Prostate gland (tissue), 2 donors: Measurements from ENCODE around the gene PTPRM.

ENCODE experiments used
- POLR2A ChIP-seq: fragments of 450-650 bp; IDR thresholded peaks from one replicate; pipeline ENCODE4 v1.6.1; 2016; ENCODE audit warnings: antibody characterized with exemption, mild to moderate bottlenecking
- TF ChIP-seq, protein P1 (sequence below), 4 experiments: fragments of 200-600 bp in 2 of 4; fragments of 450-650 bp in 2 of 4; sonication (generic) in 2 of 4; IDR thresholded peaks; 1 replicate in 3 of 4; 2 replicates in 1 of 4; pipeline ENCODE4 v1.5.1; 2016 to 2019; ENCODE audit warnings: antibody characterized with exemption in 4 of 4, mild to moderate bottlenecking in 2 of 4, moderate library complexity in 2 of 4

GRCh38 chr18:8162802-8163201 lies 595.7 kb downstream of the PTPRM start:
- TF ChIP-seq, protein P1, sequence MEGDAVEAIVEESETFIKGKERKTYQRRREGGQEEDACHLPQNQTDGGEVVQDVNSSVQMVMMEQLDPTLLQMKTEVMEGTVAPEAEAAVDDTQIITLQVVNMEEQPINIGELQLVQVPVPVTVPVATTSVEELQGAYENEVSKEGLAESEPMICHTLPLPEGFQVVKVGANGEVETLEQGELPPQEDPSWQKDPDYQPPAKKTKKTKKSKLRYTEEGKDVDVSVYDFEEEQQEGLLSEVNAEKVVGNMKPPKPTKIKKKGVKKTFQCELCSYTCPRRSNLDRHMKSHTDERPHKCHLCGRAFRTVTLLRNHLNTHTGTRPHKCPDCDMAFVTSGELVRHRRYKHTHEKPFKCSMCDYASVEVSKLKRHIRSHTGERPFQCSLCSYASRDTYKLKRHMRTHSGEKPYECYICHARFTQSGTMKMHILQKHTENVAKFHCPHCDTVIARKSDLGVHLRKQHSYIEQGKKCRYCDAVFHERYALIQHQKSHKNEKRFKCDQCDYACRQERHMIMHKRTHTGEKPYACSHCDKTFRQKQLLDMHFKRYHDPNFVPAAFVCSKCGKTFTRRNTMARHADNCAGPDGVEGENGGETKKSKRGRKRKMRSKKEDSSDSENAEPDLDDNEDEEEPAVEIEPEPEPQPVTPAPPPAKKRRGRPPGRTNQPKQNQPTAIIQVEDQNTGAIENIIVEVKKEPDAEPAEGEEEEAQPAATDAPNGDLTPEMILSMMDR (IDR thresholded peaks at IDR 0.05), result no peak
- no peak for TF ChIP-seq POLR2A
